Germinal center (tissue), 1 donor: ENCODE data around the gene COL4A6.

Experiments used
- DNase-seq: peaks from one replicate; pipeline ENCODE4 v3.0.0; 2012; ENCODE audit warnings: mixed read lengths, low spot score

The COL4A6 gene

GRCh38 chrX:108159028-108159670, 279.1 kb downstream of the COL4A6 start:
- no peak for DNase-seq

DNA sequence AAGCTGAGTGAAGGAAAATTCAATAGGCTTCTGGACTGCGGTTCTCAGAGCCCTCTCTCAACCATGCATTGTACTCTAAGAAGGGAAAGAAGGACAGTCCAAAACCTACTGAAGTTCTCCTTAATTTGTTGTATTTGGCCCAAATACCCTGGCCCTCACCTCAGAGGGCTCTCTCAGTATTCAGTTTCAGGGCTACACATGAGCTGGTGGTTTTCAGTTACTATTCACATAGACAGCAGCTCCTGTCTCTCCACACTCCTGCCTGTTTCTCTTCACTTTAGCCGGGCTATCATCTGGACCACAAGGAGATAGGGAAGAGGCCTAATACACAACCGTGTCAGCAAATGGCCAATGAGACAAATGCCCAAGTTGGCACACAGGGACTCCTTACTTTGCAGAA, 280.6 kb downstream of the COL4A6 start:
- no peak for DNase-seq

- DNase-seq: no peak
Observed at GRCh38 chrX:108156934-108157466, 281.2 kb downstream of the COL4A6 start.

- DNase-seq: no peak
Observed at GRCh38 chrX:108156082-108156481, 282.1 kb downstream of the COL4A6 start.

DNA sequence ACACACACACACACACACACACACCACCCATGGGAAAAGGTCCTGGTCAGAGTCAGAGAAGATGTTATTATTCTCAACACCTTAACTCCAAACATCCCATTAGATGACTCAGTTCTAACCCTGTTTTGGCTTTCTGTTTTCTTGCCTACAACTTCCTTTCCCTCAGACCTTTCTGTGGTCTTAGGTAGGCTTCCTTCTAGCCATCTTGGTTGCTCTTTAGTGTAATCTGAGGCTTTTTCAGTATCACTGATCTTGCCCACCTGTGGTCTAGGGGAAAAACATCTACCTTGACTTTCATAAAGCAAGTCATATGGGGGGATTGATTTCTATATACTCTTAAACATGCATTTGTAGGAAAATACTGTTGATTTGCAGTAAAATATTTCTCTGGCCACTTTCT, 289.7 kb downstream of the COL4A6 start:
- no peak for DNase-seq

DNA sequence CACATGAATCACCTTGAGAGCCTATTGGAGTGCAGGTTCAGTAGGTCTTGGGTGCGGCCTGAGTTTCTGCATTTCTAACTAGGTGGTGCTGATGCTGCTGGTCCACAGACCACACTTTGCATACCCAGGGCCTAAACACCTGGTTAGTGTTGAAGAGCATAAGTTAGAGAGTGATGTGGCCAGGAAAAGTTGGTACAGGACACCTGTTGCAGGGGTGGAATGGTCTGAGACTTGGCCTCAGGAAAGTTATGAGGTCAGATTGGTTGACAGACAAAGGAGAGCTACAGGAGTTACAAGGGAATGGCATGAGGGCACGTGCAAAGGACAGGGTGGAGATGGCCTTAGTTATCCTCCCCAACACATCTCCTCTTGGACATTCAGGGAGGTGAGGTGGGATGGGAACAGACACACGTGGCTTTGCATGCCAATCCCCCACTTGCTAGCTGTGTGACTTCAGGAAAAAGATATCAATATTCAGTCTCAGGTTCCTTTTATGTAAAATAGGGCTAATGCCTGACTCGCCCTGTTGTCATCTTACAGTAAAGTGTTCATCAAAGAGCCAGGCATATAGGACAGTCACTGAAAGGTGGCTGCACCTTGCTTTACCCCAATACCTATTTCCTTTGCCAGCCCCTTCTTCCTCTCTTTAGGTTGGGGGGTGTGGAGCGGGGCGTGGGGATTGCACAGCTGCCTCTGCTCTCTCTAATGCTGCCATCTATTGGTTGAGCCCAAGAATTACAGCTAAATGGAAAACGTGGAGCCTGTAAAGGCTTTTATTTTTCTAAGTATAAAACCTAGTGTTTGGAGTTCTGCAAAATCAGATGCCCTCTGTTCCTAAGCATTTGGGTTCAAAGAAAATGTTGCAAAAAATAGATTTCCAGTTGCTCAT, 299.2 kb downstream of the COL4A6 start:
- DNase-seq: peak; percentile 3

DNA sequence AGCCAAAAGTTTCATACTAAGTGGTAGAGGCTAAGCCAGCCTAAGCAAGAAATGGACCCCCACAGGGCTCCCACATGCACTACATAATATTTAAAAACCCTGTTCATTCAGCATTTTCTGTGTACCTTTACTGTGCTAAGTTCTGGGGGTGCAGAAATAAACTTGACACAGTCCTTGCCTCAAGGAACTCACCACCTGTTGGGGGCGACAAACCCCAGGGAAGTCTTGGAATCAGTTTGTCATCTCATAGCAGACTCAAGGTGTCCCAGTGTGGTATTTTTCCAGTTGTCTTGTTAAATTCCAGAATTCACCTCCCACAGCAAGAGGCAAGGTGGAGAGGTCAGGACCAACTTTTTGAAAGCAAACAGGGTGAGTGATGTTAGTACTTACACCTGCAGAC, 303.5 kb downstream of the COL4A6 start:
- DNase-seq: no peak

- DNase-seq: no peak
Observed at GRCh38 chrX:108132876-108133275, 305.3 kb downstream of the COL4A6 start.

DNA sequence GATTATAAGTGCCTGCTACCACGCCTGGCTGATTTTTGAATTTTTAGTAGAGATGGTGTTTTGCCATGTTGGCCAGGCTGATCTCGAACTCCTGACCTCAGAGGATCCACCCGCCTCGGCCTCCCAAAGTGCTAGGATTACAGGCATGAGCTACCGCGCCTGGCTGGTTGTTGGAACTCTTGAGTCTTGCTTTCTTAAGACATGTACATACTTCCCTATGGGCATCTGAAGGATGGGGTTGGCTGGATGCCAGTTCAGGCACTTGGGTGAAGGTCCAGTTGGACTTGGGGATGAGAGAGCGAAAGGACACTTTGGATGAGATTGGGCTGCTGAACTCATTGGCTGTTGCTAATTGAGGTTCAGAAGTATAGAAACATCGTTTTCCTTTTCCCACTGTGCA, 306.2 kb downstream of the COL4A6 start:
- DNase-seq: no peak

- no peak for DNase-seq
Observed at GRCh38 chrX:108131471-108131870, 306.8 kb downstream of the COL4A6 start.

GRCh38 chrX:108130889-108131288, 307.3 kb downstream of the COL4A6 start:
- no peak for DNase-seq

- no peak for DNase-seq
Observed at GRCh38 chrX:108127152-108127551, 311.1 kb downstream of the COL4A6 start.

- DNase-seq: no peak
Observed at GRCh38 chrX:108126661-108127060, 311.6 kb downstream of the COL4A6 start.

- DNase-seq: no peak
Observed at GRCh38 chrX:108123591-108124366, 314.4 kb downstream of the COL4A6 start.

- no peak for DNase-seq
Observed at GRCh38 chrX:108122748-108123147, 315.5 kb downstream of the COL4A6 start.

DNA sequence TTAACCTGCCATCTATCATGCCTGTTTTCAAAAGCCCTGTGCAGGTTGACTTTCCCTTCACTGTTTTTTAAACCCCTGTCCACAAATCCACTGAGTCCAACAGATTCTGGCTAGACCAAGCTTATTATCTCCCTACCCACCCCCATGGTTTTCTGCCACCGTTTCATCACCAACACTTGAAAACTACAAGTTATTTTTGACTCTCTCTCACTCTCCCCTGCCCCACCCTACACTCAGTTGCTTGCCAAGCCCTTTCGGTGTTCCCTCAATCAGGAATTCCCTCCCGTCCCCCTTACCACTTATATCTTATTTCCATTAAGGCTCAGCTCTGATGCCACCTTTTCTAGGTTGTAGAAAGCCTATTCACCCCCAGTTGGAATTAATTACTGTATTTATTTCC, 316.9 kb downstream of the COL4A6 start:
- DNase-seq: no peak

- no peak for DNase-seq
Observed at GRCh38 chrX:108117988-108118387, 320.2 kb downstream of the COL4A6 start.

DNA sequence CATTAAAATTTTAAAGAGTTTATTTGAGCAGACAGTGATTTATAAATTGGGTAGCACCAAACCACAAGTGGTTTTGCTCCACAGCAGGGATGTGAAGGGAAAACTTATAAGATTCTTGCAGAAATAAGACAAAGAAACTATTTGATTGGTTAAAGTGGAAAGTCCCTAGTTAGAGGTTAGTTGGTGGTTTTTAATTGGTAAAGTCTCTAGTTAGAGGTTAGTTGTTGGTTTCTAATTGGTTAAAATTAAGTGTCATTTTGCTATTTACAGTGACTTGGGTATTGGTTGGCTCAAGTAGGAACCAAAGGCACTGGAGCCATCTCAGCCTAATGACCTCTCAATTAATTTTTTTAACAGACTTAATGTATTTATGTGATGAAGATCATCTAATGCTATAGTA, 323.7 kb downstream of the COL4A6 start:
- DNase-seq: no peak
